Stimulated activated CD8-positive, alpha-beta memory T cell treated with anti-CD3 and anti-CD28 coated beads, Interleukin-4, amount 100 ng/mL, for 4 hours (primary cell): Measurements from ENCODE around the gene SURF4.

Experiments
- DNase-seq, 2 donors: peaks; one replicate each; pipeline ENCODE4 v3.0.0-alpha.2; 2020; ENCODE audit warnings: low read depth in 2 of 2, low spot score in 1 of 2

SURF4 gene

GRCh38 chr9:133353548-133353947 lies 22.3 kb downstream of the SURF4 start:
- DNase-seq: no peak

GRCh38 chr9:133352635-133353340 lies 23.1 kb downstream of the SURF4 start:
- DNase-seq: no peak

GRCh38 chr9:133351908-133352634 lies 23.8 kb downstream of the SURF4 start:
- DNase-seq: no peak

GRCh38 chr9:133351526-133351907 lies 24.3 kb downstream of the SURF4 start:
- no peak for DNase-seq

GRCh38 chr9:133349965-133350616 lies 25.8 kb downstream of the SURF4 start:
- no peak for DNase-seq

- DNase-seq: no peak
Observed at GRCh38 chr9:133348718-133349573, 26.9 kb downstream of the SURF4 start.

GRCh38 chr9:133347985-133348717 lies 27.7 kb downstream of the SURF4 start, which contains the start of the genes MED22 and RPL7A:
MED22 (minus strand) TSS chr9:133348131; CDS start chr9:133346662, 1,469 bp downstream.
RPL7A (plus strand) TSS chr9:133348218; CDS start chr9:133348244, 26 bp downstream.
- DNase-seq: peak; percentile 80 to 87

GRCh38 chr9:133347515-133347984 lies 28.3 kb downstream of the SURF4 start:
- DNase-seq: no peak

- DNase-seq: no peak
Observed at GRCh38 chr9:133346021-133346785, 29.7 kb downstream of the SURF4 start.

GRCh38 chr9:133345596-133345995 lies 30.3 kb downstream of the SURF4 start:
- DNase-seq: no peak

- DNase-seq: no peak
Observed at GRCh38 chr9:133344979-133345378, 30.9 kb downstream of the SURF4 start.

- DNase-seq: no peak
Observed at GRCh38 chr9:133344071-133344470, 31.8 kb downstream of the SURF4 start.

GRCh38 chr9:133342570-133342969 lies 33.3 kb downstream of the SURF4 start:
- DNase-seq: no peak

GRCh38 chr9:133342069-133342406 lies 33.8 kb downstream of the SURF4 start:
- no peak for DNase-seq

GRCh38 chr9:133341369-133342068 lies 34.3 kb downstream of the SURF4 start:
- no peak for DNase-seq

GRCh38 chr9:133340916-133341315 lies 34.9 kb downstream of the SURF4 start:
- no peak for DNase-seq

GRCh38 chr9:133340256-133340655 lies 35.6 kb downstream of the SURF4 start:
- DNase-seq: no peak

GRCh38 chr9:133339641-133340040 lies 36.2 kb downstream of the SURF4 start:
- DNase-seq: no peak
